GM19463 (cell line): ENCODE results near the gene CAMK2D.
"Not testable (repeated sequence)": the region's sequence is repeated elsewhere in the genome, so short reads cannot be mapped to it uniquely, and the experiment has no call there.

Experiments
- ATAC-seq: cut with Tn5 transposase; IDR thresholded peaks from one replicate; pipeline ENCODE4 v1.9.1; 2021; ENCODE audit warnings: mild to moderate bottlenecking, moderate library complexity; ENCODE audit not compliant: unreplicated experiment

CAMK2D gene

GRCh38 chr4:113761620-113762185 lies at the start of gene CAMK2D:
Gene CAMK2D, minus strand, starts transcription at chr4:113761738. Its CDS starts 670 bp downstream, at chr4:113761068.
- ATAC-seq, result peak; percentile 44

- no peak for ATAC-seq
These were observed 49.4 kb upstream of the CAMK2D start for GRCh38 chr4:113810906-113811305.

- no peak for ATAC-seq
These were observed 47.8 kb upstream of the CAMK2D start for GRCh38 chr4:113809311-113809710.

GRCh38 chr4:113806850-113807249 lies 45.3 kb upstream of the CAMK2D start:
- no peak for ATAC-seq

DNA sequence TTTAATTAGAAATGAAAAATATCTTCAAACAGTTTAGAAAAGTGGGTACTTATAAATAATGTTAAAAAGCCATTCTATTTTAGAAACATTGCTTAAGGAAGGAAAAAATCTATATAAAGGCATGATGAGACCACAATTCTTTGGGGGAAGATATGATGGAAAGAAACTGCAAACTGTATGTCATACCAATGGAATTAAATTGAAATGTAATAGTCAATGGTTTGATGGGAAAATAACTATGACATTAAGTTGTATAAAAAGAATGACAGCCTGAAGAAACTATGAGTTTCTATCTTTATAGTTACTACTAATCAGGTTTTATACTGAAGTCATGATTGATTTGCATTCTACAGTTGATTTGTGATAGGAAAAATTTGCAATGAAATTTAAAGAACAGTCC lies 40.3 kb upstream of the CAMK2D start:
- ATAC-seq, result no peak

DNA sequence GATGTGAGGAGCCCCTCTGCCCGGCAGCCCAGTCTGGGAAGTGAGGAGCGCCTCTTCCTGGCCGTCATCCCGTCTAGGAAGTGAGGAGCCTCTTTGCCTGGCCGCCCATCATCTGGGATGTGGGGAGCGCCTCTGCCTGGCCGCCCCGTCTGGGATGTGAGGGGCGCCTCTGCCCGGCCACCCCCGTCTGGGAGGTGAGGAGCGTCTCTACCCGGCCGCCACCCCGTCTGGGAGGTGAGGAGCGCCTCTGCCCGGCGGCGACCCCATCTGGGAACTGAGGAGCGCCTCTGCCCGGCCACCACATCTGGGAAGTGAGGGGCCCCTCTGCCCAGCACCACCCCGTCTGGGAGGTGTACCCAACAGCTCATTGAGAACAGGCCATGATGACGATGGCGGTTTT lies 34.8 kb upstream of the CAMK2D start:
- not testable (repeated sequence) for ATAC-seq

DNA sequence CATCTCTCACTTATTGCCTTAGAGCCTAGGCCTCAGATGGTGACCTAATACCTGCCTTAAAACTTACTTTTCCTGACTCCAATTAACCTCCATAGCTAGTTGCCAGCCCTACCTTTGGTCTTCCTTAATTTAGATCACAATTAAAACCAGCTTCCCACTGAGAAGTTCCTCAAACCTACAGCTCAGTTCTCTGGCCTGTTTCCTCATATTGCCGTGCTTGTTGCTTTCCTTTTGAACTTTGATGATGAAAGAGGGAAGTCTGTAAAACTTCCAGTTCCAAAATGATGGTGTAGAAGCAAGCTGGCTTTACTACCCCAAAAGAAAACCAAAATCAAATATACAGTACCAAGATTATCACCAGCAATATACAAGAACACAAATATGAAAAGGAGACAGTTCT lies 28.9 kb upstream of the CAMK2D start:
- ATAC-seq, result no peak

- ATAC-seq, result no peak
These were observed 27.4 kb upstream of the CAMK2D start for GRCh38 chr4:113788888-113789287.

- no peak for ATAC-seq
These were observed 24.2 kb upstream of the CAMK2D start for GRCh38 chr4:113785781-113786180.

DNA sequence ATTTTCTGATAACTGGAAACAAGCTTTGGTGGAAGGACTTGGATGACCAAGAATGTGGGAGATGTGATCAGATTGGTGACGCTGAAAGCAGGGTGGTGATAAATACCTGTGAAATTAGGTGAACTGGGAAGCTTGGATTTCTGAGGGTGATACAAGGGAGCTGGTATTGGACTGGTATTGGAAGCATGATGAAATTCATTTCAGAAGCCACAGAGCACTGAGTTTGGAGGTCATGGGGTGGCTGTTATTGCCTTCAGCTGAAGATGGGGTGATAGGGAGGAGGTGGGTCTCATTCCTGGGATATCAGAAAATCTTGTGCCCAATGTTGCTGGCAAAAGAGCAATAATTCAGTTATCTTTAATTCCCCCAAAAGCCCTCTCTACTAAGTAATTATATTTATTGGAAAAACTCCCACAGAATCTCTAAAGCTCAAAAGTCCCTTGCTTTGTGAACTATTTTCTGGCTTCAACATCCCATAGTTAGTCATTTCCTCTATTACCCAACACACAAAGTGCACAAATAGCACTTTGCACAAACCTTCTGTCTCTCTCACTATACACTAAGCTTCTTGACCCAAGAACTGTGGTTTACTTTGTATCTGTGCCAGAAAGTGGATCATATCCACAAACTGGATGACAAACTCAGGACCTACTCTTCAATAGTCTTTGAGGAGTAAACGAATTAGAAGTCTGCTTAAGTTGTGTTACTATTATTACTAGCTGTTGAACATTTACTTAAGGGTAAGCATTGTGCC lies 23.1 kb upstream of the CAMK2D start:
- ATAC-seq, result no peak

DNA sequence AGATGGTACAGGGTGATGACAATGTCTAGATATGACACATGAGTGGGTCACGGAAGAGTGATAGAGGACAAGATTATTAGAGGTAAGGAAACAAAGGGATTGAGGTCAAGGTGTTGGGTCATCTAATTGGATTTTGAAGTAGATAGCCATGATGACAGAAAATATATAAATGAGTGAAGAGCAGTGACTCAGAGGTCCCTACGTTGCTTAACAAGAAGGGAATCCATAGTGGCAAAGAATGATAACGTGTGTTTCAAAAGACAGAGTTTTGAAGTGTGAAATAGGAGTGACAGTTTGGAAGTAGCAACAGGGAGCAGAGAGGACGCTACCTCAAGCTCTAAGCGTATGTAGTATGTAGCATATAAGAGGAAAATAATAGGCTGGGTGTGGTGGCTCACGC lies 22.2 kb upstream of the CAMK2D start:
- ATAC-seq, result no peak

GRCh38 chr4:113783289-113783688 lies 21.8 kb upstream of the CAMK2D start:
- no peak for ATAC-seq

- ATAC-seq, result no peak
These were observed 20.0 kb upstream of the CAMK2D start for GRCh38 chr4:113781439-113782040.

- ATAC-seq, result no peak
These were observed 15.1 kb upstream of the CAMK2D start for GRCh38 chr4:113776679-113777078.

DNA sequence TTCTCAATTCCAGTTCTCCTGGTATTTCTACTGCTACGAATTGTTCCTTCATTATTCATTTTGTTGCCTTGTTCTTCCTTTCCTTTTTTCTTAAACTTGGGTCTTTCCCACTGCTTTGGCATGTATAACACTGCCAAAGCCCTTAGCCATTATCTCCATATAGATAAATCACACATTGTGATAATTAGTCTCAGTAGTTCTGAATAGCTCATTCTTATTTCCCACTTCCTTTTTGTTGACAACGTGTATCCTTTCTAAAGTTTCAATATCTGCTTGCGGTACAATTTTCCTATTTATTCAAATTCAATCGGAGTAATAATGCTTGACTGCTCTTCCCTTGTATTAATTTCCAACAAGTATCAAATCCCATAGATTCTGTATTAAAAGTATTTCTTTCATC lies 14.5 kb upstream of the CAMK2D start:
- ATAC-seq, result no peak

DNA sequence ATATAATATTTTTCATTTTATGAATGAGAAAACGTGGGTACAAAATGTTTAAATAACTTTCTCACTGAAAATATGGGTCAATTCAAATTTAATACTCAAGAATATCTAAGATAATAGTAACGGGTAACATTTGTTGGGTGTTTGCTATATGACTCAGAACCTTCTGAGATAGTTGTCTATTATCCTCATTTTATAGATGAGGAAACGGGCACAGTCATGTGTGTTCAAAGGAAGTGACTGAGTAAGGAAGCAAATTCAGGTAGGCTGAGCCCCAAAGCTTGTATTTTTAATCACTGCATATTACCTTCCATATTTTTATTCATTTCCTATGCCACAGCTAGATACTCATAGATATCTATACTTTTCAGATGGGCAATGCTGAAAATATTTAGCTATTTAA lies 12.2 kb upstream of the CAMK2D start:
- ATAC-seq, result no peak

DNA sequence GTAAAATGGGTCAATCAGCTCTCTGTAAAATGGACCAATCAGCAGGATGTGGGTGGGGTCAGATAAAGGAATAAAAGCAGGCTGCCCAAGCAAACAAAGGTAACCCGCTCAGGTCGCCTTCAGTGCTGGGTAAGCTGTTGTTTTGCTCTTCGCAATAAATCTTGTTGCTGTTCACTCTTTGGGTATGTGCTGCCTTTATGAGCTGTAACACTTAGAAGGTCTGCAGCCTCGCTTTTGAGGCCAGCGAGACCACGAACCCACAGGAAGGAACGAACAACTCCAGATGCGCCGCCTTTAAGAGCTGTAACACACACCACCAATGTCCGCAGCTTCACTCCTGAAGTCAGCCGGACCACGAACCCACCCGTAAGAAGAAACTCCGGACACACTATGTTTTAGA lies 11.5 kb upstream of the CAMK2D start:
- ATAC-seq, result no peak

DNA sequence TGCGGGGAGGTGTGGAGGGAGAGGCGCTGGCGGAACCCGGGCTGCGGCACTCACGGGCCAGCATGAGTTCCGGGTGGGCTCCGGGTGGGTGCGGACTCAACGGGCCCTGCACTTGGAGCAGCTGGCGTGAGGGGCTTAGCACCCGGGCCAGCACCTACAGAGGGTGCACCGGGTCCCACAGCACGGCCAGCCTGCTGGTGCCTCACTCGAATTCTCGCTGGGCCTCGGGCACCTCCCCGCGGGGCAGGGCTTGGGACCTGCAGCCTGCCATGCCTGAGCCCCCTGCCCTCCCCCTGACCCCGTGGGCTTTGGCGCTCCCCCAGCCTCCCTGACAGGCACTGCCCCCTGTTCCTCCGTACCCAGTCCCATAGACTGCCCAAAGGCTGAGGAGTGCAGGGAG lies 10.8 kb upstream of the CAMK2D start:
- ATAC-seq, result no peak

DNA sequence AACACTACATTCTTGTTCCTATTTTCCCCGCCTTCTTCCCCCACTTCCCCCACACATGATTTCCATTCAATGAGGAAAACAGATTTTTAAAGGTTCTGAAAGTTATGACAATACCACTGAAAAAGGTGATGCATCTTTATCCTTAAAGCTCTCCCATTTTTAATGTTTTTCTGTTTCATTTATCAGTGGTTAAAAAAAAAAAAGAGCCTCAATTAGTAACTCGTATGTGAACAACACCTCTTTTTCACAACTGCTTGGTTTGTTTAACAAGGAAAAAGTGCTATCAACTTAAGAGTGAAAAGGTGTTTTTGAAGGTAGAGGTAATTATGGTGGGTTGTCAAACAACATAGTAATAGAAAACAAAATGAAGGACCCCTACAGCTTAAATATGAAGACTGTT lies 8.2 kb upstream of the CAMK2D start:
- no peak for ATAC-seq

DNA sequence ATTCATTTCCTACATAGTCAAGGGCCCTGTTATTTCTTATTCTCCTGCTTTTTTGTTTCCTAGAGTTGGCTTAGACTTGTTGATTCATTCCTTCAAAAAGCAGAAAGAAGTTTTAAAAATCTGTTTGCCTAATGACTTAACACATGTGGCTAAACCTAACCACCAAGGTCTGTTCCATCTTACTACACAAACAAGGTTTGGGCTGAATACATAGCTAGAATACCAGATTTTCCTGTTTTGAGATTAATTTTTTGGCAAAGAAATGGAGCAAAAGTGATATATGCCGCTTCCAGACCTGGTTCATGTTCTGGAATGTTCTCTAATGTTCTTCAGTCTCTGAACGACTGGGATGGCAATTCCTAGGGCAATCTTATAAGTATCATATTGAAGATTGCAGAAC lies 7.4 kb upstream of the CAMK2D start:
- no peak for ATAC-seq

DNA sequence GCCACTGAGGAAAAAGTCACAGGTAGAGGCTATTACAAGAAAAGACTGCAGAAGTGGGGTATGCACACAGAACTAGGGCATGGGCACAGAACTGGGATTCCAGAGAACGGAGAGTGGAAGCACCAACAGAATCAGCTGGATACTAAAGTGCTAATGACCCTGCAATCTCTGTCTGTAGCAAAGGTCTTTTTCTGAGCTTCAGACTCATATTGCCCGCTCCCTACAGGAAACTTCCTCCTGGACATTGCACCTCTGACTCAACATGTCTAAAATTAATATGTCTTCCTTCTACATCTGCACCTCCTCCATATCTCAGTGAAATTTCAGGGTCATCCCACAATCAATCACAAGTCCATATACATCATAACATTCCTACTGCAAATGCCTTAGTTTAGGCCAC lies 5.3 kb upstream of the CAMK2D start:
- no peak for ATAC-seq

GRCh38 chr4:113764720-113765264 lies 3.3 kb upstream of the CAMK2D start:
- no peak for ATAC-seq
